Stimulated activated effector memory CD8-positive, alpha-beta T cell treated with anti-CD3 and anti-CD28 coated beads, Interleukin-12 subunit alpha, Interleukin-12 subunit beta, amount 100 ng/mL, for 72 hours (primary cell): Measurements from ENCODE around the gene PTPN21.
"Not testable (repeated sequence)": the region's sequence is repeated elsewhere in the genome, so short reads cannot be mapped to it uniquely, and the experiment has no call there.

Experiments used
- ATAC-seq: fragments of 150-1000 bp; cut with Tn5 transposase; 2 replicates; pipeline ENCODE4 v1.10.0; 2021
- DNase-seq, 2 donors: peaks; one replicate each; pipeline ENCODE4 v3.0.0; 2021 to 2022; ENCODE audit warnings: low spot score in 2 of 2
- H3K27ac Mint-ChIP-seq: one replicate; pipeline ENCODE4 v1.8.0; 2022; ENCODE audit warnings: mild to moderate bottlenecking, mixed read lengths
- H3K36me3 Mint-ChIP-seq: one replicate; pipeline ENCODE4 v1.8.0; 2022; ENCODE audit warnings: mild to moderate bottlenecking, mixed read lengths
- H3K4me1 Mint-ChIP-seq: one replicate; pipeline ENCODE4 v1.8.0; 2022; ENCODE audit warnings: mixed read lengths
- H3K4me3 Mint-ChIP-seq: one replicate; pipeline ENCODE4 v1.8.0; 2022; ENCODE audit warnings: mild to moderate bottlenecking, mixed read lengths
- H3K9me3 Mint-ChIP-seq: one replicate; pipeline ENCODE4 v1.8.0; 2022; ENCODE audit warnings: mixed read lengths

PTPN21 gene

DNA sequence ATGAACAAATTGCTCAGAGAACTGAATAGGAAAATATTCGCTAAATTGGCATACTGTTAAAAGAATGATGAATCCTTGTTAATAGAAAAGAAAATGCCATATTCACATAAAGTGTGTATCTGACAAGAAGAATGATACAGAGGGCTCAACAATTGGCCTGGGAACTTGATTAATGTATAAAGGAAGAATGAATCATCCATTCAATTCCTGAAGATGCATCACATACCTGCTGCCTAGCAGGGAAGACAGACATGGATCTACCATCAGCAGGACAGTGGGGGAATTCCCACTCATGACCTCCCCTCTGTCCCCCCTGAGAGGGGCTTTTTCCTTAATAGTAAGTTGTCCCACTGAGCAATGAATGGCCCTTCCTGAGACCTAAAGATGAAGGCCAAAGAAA, 13.5 kb downstream of the PTPN21 start:
- Mint-ChIP-seq H3K27ac (no peak overlapping the region), H3K36me3 (no peaks in the 10 kb centered on the region), H3K9me3 (no peaks in the 10 kb centered on the region), H3K4me3 (no peak overlapping the region), H3K4me1 (no peaks in the 10 kb centered on the region)
- ATAC-seq (no peak), DNase-seq (no peak)

DNA sequence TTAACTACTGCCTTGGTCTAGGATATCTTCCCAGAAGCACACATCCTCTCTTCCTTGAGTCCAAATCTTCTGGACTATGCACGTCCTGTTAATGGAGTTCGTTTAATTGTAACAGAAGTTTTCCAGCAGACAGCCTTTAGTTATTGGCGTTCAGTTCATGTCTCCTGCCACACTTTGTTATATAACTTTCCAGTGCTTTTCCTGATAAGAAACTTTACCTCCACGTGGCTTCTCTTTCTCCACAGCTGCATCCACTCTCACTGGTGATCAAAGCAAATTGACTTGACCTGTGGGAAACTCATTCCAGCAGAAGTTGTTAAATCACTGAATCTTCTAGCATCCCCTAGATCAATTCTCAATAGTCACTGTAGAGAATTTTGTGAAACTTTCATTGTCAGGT, 19.0 kb downstream of the PTPN21 start:
- H3K4me3 Mint-ChIP-seq = no peak overlapping the region
- DNase-seq (no peak), ATAC-seq (no peak)
- H3K36me3 Mint-ChIP-seq = no peaks in the 10 kb centered on the region
- no peaks in the 10 kb centered on the region for H3K4me1 Mint-ChIP-seq
- H3K27ac Mint-ChIP-seq = no peak overlapping the region
- no peaks in the 10 kb centered on the region for H3K9me3 Mint-ChIP-seq

DNA sequence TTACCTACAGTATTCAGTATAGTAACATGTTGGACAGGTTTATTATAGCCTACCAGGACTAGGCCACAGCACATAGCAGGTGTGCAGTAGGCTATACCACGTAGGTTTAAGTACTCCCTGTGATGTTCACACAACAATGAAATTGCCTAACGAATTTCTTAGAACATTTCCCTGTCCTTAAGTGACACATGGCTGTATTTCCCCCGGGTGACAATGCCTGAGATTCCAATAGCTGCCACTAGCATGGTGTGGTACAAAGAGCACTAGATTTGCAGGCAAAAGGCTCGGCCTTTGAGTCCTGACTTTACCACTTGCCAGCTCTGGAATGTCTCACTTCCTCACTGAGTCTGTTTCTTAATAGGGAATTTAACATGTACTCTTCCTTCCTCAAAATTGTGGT, 19.7 kb downstream of the PTPN21 start:
- H3K4me1 Mint-ChIP-seq = no peaks in the 10 kb centered on the region
- no peak for DNase-seq

DNA sequence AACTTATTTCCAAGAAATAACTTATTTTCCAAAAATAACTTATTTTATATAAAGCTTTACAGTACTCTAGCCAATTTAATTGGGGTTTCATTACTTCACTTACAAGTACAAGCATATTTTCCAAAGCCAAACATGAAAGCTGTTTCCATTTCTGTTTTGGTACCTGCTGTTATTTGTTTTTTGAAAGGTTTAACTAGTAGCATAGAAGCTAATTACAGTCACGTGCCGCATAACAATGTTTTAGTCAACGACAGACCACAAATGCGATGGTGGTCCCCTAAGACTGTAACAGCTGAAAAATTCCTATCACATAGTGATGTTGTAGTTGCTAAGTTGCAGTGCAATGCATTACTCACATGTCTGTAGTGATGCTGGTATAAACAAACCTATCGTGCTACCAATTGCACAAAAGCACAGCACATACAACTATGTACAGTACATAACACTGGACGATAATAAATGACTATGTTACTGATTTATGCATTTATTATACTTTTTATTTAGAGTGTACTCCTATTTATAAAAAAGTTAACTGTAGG, 21.7 kb downstream of the PTPN21 start:
- H3K9me3 Mint-ChIP-seq = peaks cover 4% of the 10 kb centered on the region
- H3K36me3 Mint-ChIP-seq = no peaks in the 10 kb centered on the region
- no peak overlapping the region for H3K27ac Mint-ChIP-seq
- no peak overlapping the region for H3K4me3 Mint-ChIP-seq
- ATAC-seq (no peak), DNase-seq (no peak)
- H3K4me1 Mint-ChIP-seq = no peaks in the 10 kb centered on the region

More for the DNA sequence above, 19.7 kb downstream of the PTPN21 start:
- H3K9me3 Mint-ChIP-seq = no peaks in the 10 kb centered on the region
- H3K4me3 Mint-ChIP-seq = no peak overlapping the region
- no peaks in the 10 kb centered on the region for H3K36me3 Mint-ChIP-seq
- H3K27ac Mint-ChIP-seq = no peak overlapping the region
- no peak for ATAC-seq

DNA sequence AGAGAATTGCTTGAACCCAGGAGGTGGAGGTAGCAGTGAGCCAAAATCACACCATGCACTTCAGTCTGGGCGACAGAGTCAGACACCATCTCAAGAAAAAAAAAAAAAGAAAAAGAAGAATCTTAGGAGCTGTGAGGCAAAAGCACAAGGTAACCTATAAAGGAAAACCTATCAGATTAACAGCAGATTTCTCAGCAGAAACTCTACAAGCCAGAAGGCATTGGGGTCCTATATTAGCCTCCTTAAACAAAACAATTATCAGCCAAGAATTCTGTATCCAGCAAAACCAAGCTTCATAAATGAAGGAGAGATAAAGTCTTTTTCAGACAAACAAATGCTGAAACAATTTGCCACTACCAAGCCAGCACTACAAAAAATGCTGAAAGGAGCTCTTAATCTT, 24.9 kb downstream of the PTPN21 start:
- H3K4me1 Mint-ChIP-seq, H3K4me3 Mint-ChIP-seq, DNase-seq, ATAC-seq, H3K9me3 Mint-ChIP-seq, H3K27ac Mint-ChIP-seq, H3K36me3 Mint-ChIP-seq: not testable (repeated sequence)

DNA sequence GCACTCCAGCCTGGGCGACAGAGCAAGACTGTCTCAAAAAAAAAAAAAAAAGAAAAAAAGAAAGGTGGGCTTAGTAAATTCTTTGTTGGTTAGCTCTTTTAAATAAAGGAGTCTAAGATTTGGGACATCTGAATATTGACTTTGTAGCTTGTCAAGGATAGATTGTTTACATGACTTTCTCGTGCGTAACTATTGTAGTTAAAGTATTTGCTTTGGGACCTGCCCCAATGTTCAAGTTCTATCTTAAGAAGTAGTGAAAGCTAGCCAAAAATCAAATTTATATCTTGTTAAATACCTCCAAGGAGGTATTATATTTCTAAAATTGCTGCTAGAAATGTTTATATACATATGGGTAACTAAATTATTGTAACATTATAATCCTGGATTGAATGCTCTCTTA, 32.4 kb downstream of the PTPN21 start:
- Mint-ChIP-seq H3K27ac (no peak overlapping the region), H3K4me3 (no peak overlapping the region), H3K9me3 (no peaks in the 10 kb centered on the region), H3K36me3 (no peaks in the 10 kb centered on the region), H3K4me1 (no peaks in the 10 kb centered on the region)
- ATAC-seq = no peak
- no peak for DNase-seq

DNA sequence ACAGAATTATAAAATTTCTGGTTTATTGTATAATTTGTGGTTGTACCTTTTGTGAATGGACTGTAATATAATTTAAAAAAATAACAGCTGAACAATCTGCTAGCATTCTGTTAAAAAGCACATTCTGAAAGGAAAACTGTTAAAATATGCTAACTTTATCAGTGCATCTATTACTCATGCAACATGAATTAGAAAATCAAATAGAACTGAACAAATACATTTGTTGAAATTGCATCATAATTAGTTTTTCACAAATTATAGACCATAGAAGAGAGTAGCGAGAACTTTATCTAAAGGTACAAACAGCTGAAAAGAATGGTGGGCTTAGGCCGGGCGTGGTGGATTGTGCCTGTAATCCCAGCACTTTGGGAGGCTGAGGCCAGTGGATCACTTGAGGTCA, 33.0 kb downstream of the PTPN21 start:
- no peak for DNase-seq
- H3K27ac Mint-ChIP-seq = no peak overlapping the region
- H3K9me3 Mint-ChIP-seq = no peaks in the 10 kb centered on the region

DNA sequence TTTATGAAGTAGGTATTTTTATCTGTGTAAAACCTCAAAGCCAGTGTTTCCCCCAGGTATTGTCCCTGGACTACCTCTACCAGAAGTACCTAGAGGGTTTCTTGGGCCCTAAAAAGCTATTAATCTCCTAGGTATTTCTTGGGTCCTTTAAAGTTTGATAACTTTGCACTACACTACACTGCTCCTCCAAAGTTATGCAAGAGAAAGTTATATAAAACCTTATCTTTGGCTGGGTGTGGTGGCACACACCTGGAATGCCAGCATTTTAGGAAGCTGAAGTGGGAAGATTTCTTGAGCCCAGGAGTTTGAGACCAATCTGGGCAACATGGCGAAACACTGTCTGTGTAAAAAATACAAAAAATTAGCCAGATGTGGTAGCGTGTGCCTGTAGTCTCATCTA, 34.9 kb downstream of the PTPN21 start:
- H3K36me3 Mint-ChIP-seq = no peaks in the 10 kb centered on the region
- H3K4me1 Mint-ChIP-seq = peaks cover 7% of the 10 kb centered on the region
- ATAC-seq (no peak), DNase-seq (no peak)
- H3K9me3 Mint-ChIP-seq = no peaks in the 10 kb centered on the region
- no peak overlapping the region for H3K4me3 Mint-ChIP-seq
- H3K27ac Mint-ChIP-seq = no peak overlapping the region

More for the DNA sequence above, 33.0 kb downstream of the PTPN21 start:
- Mint-ChIP-seq H3K36me3 (no peaks in the 10 kb centered on the region), H3K4me1 (peaks cover 4% of the 10 kb centered on the region), H3K4me3 (no peak overlapping the region)
- ATAC-seq = no peak

DNA sequence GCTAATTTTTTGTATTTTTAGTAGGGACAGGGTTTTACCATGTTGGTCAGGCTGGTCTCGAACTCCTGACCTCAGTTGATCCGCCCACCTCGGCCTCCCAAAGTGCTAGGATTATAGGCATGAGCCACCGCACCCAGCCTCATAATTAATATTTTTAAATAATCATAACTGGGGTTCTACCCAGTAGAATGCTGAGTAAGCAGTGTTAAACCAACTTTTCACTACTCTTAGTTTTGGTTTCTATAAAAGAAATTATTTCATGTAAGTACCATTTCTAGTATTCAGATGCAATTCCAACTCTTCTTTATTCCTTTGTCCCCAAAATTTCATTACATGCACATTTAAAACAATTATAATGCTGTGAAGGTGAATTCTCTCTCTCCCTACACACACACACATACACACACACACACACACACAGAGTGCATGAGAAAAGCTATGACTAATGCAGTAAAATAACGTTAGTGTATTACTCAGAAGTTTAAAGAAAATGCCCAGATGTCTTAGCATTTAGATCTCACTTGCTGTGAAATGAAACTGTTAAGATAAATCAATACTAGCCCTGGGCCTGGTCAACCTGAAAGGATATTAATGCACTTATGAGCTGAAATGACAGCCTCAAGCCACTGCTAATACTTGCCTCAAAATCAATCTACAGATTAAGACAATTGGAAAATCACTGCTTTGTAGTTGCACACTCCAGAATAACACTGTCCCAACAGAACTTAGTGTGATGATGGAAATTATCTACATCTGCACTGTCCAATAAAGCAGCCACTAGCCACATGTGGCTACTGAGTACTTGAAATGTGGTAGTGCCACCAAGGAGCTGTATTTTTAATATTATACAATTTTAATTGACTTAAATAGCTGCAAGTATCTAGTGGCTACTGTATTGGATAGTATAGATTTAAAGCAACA, 36.0 kb downstream of the PTPN21 start:
- H3K4me1 Mint-ChIP-seq = peaks cover 7% of the 10 kb centered on the region
- DNase-seq = no peak
- no peak overlapping the region for H3K27ac Mint-ChIP-seq
- no peak for ATAC-seq
- no peaks in the 10 kb centered on the region for H3K9me3 Mint-ChIP-seq
- H3K36me3 Mint-ChIP-seq = no peaks in the 10 kb centered on the region
- no peak overlapping the region for H3K4me3 Mint-ChIP-seq

DNA sequence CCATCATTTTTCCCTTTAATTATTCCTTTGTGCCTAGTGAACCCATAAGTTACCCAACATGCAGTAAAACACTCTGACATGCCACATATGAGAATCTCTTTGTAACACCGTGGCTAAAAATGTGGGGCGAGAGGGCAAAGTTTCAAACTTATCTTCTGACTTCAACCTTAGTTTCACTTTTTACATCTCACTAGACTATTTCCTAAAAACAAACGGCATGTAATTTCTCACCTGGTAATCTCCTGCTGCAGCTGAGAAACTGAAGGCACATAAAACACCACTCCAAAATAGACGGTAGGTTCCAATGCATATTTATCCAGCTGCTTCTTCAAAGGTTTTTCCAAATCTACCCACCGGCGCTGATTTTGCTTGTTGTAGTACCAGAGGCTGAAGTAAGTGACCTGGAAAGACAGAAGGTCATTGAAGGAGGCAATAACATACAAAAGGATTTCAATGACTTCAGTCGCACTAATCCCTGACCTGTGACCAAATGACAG, 37.9 kb downstream of the PTPN21 start:
- no peaks in the 10 kb centered on the region for H3K9me3 Mint-ChIP-seq
- H3K27ac Mint-ChIP-seq = no peak overlapping the region
- H3K4me3 Mint-ChIP-seq = peak overlapping the region; percentile 2
- peaks cover 7% of the 10 kb centered on the region for H3K4me1 Mint-ChIP-seq
- no peak for ATAC-seq
- no peak for DNase-seq
- H3K36me3 Mint-ChIP-seq = no peaks in the 10 kb centered on the region

DNA sequence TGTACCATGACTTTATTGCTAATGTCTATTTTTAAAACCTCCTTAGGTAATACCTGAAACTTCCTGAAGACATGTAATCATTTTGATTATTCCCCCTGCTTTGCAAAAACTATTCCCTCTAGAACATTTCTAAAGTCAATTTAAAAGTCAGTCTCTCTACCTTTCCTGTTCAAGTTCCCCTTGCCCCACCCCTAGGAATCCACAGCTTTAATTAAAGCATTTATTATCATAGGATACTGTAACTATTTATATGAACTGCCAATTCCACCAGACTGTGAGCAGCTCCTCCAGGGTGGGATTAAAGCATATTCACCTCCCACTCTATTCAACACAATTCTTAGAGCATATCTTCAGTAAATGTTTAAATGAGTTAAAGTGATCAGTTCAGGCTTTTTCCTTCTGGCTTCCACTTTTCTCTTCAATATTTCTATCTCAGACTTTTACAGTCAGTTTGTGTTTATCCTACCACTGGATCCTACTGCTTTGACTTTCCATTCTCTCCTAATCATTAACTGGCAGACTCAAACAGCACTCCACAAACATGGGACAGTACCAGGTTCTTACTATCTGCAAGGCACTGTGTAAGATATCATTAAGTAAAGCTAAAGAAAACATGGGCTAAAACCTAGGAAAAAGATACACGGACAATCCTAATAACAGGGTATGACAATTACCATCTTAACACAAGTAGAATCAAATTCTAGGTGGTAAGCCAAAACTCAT, 39.1 kb downstream of the PTPN21 start:
- Mint-ChIP-seq H3K9me3 (no peaks in the 10 kb centered on the region), H3K27ac (no peak overlapping the region), H3K4me3 (no peak overlapping the region), H3K36me3 (no peaks in the 10 kb centered on the region), H3K4me1 (peaks cover 7% of the 10 kb centered on the region)
- no peak for DNase-seq
- ATAC-seq = no peak

DNA sequence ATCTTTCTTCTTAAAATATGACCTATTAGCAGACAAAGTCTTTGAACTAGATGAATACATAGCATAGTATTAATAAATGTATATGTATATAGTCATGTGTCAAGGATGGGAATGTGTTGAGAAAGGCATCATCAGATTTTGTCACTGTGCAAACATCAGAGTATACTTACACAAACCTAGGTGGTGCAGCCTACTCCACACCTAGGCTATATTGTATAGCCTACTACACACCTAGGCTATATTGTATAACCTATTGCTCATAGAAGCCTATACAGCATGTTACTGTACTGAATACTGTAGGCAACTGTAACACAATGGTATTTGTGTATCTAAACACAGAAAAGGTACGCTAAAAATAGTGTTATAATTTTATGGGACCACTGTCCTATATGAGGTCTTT, 47.6 kb downstream of the PTPN21 start:
- H3K4me3 Mint-ChIP-seq = no peak overlapping the region
- no peak overlapping the region for H3K27ac Mint-ChIP-seq
- no peaks in the 10 kb centered on the region for H3K9me3 Mint-ChIP-seq
- DNase-seq (no peak), ATAC-seq (no peak)
- H3K36me3 Mint-ChIP-seq = no peaks in the 10 kb centered on the region
- H3K4me1 Mint-ChIP-seq = no peaks in the 10 kb centered on the region

DNA sequence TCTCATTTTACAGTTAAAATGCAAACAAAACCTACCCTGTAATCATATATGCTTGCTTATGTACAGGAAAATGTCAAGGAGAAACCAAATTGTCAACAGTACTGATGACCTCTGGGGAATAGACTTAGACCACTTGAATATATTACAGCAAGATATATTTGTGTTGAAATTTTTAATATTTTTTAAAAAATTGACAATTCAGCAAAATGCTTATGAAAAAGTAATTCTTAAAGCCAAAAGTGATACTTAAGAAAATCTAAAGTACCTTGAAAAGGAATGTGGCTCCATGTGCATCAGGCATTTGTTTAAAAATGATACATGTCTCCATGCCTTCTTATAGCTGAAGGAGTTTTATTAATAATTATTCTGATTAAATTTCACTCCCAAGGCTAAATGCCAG, 49.2 kb downstream of the PTPN21 start:
- ATAC-seq = no peak
- no peaks in the 10 kb centered on the region for H3K36me3 Mint-ChIP-seq

DNA sequence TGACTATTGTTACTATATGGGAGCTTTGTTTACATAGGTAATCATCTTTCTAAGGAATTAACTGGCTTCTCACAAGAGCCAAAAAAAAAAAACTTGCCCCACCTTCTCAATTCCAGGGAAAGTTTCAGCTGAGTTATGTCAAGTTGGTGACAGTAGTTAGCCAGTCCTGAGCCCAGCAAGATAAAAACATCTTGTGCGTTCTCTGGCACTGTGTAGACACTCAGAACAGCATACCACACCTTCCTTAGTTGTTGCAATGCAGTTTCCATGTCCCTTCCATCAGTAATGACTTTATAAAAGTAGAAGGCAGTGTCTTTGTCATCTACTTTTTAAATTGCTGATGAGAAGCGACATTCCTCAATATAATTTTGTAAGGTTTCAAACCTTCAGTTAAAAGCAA, 50.2 kb downstream of the PTPN21 start:
- Mint-ChIP-seq H3K4me1 (no peaks in the 10 kb centered on the region), H3K4me3 (no peak overlapping the region), H3K27ac (no peak overlapping the region), H3K9me3 (no peaks in the 10 kb centered on the region), H3K36me3 (no peaks in the 10 kb centered on the region)
- DNase-seq (no peak), ATAC-seq (no peak)

More for the DNA sequence above, 49.2 kb downstream of the PTPN21 start:
- DNase-seq = no peak
- Mint-ChIP-seq H3K9me3 (no peaks in the 10 kb centered on the region), H3K4me1 (no peaks in the 10 kb centered on the region), H3K27ac (no peak overlapping the region), H3K4me3 (no peak overlapping the region)

DNA sequence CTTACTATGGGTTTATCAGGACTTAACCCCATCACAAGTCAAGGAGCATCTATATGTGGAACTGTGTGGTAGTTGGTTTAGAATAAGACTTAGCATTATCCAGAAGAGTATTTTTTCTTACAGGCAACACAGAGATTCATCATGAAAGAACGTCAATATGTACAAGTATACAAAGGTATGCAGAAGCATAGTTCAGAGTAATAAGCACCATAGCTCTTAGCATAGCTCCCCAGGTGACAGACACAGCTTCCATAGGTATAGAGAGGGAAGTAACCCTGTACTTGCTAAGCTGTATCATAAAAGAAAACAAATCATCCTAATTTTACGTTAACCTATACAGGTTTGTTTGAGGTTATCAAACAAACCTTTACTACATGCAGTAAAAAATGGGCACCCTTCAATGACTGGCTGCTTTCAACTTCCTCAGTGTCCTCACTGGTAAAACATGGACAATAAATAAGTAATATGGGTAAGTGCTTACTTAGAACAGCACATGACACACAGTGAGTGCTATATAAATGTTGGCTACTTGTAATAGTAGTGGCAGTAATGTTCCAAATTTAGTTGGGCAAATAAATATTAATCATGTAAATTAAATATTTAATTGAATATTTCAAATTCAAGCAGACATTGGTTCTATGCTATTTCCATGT, 50.9 kb downstream of the PTPN21 start:
- ATAC-seq (no peak), DNase-seq (no peak)
- no peaks in the 10 kb centered on the region for H3K9me3 Mint-ChIP-seq
- no peak overlapping the region for H3K27ac Mint-ChIP-seq
- H3K4me3 Mint-ChIP-seq = no peak overlapping the region
- H3K4me1 Mint-ChIP-seq = no peaks in the 10 kb centered on the region
- no peaks in the 10 kb centered on the region for H3K36me3 Mint-ChIP-seq
